ENCODE measurements around the gene WIZ.

The WIZ gene

GRCh38 chr19:15448044-15448777 is 1.5 kb downstream of the WIZ start:
- no peak for DNase-seq (ENCODE audit: insufficient read length, low spot score)
- peak; percentile 51 for FAIRE-seq

GRCh38 chr19:15447057-15447456 is 2.7 kb downstream of the WIZ start:
- DNase-seq (ENCODE audit: insufficient read length, low spot score) (no peak), FAIRE-seq (no peak)

GRCh38 chr19:15445807-15446376 is 3.9 kb downstream of the WIZ start:
- FAIRE-seq, result no peak

GRCh38 chr19:15445227-15445605 is 4.5 kb downstream of the WIZ start:
- FAIRE-seq (no peak), DNase-seq (ENCODE audit: insufficient read length, low spot score) (no peak)

More at GRCh38 chr19:15445807-15446376, 3.9 kb downstream of the WIZ start:
- no peak for DNase-seq (ENCODE audit: insufficient read length, low spot score)

- no peak for DNase-seq (ENCODE audit: insufficient read length, low spot score)
- FAIRE-seq, result no peak
These were observed 5.1 kb downstream of the WIZ start for GRCh38 chr19:15444505-15445226.

GRCh38 chr19:15443838-15444237 is 5.9 kb downstream of the WIZ start:
- FAIRE-seq, result no peak
- no peak for DNase-seq (ENCODE audit: insufficient read length, low spot score)

GRCh38 chr19:15443325-15443724 is 6.4 kb downstream of the WIZ start:
- no peak for DNase-seq (ENCODE audit: insufficient read length, low spot score)
- FAIRE-seq, result no peak

- FAIRE-seq (no peak), DNase-seq (ENCODE audit: insufficient read length, low spot score) (no peak)
These were observed 7.4 kb downstream of the WIZ start for GRCh38 chr19:15442142-15442920.

- DNase-seq (ENCODE audit: insufficient read length, low spot score) (no peak), FAIRE-seq (no peak)
These were observed 8.4 kb downstream of the WIZ start for GRCh38 chr19:15441317-15441716.

- FAIRE-seq (no peak), DNase-seq (ENCODE audit: insufficient read length, low spot score) (no peak)
These were observed 9.7 kb downstream of the WIZ start for GRCh38 chr19:15439821-15440641.

GRCh38 chr19:15439078-15439799 is 10.5 kb downstream of the WIZ start:
- DNase-seq (ENCODE audit: insufficient read length, low spot score), result no peak
- no peak for FAIRE-seq

- no peak for FAIRE-seq
These were observed 11.2 kb downstream of the WIZ start for GRCh38 chr19:15438577-15438976.

GRCh38 chr19:15438124-15438496 is 11.6 kb downstream of the WIZ start:
- no peak for FAIRE-seq
- DNase-seq (ENCODE audit: insufficient read length, low spot score), result no peak

More at GRCh38 chr19:15438577-15438976, 11.2 kb downstream of the WIZ start:
- DNase-seq (ENCODE audit: insufficient read length, low spot score), result no peak

GRCh38 chr19:15437355-15438123 is 12.2 kb downstream of the WIZ start:
- DNase-seq (ENCODE audit: insufficient read length, low spot score) (no peak), FAIRE-seq (no peak)

GRCh38 chr19:15436826-15437110 is 13.0 kb downstream of the WIZ start:
- DNase-seq (ENCODE audit: insufficient read length, low spot score) (no peak), FAIRE-seq (no peak)

GRCh38 chr19:15436012-15436825 is 13.5 kb downstream of the WIZ start:
- no peak for DNase-seq (ENCODE audit: insufficient read length, low spot score)
- no peak for FAIRE-seq

- DNase-seq (ENCODE audit: insufficient read length, low spot score) (no peak), FAIRE-seq (peak; percentile 26)
These were observed 16.2 kb downstream of the WIZ start for GRCh38 chr19:15433519-15434069.
